ENCODE results near the gene MYO9A.

The MYO9A gene

GRCh38 chr15:71804695-71805470 is 313.1 kb downstream of the MYO9A start:
- in situ Hi-C loops (cut with HindIII; ENCODE audit: low sequenced_read_pairs): no loop called here
- H3K4me3 ChIP-seq (ENCODE audit: low read depth, low read length): no peak overlapping the region
- no peak for TF ChIP-seq CTCF (IDR thresholded peaks at IDR 0.05; ENCODE audit: low read depth, low read length)
- DNase-seq (ENCODE audit: low read depth, low spot score): no peak

- in situ Hi-C loops (cut with HindIII; ENCODE audit: low sequenced_read_pairs): no loop called here
- no peak for TF ChIP-seq CTCF (IDR thresholded peaks at IDR 0.05; ENCODE audit: low read depth, low read length)
- no peak for DNase-seq (ENCODE audit: low read depth, low spot score)
- H3K4me3 ChIP-seq (ENCODE audit: low read depth, low read length): no peak overlapping the region
These were observed 313.7 kb downstream of the MYO9A start for GRCh38 chr15:71804226-71804625.

GRCh38 chr15:71802770-71803169 is 315.2 kb downstream of the MYO9A start:
- H3K4me3 ChIP-seq (ENCODE audit: low read depth, low read length): no peak overlapping the region
- in situ Hi-C loops (cut with HindIII; ENCODE audit: low sequenced_read_pairs): no loop called here
- no peak for DNase-seq (ENCODE audit: low read depth, low spot score)
- peak; percentile 38 for TF ChIP-seq CTCF (IDR thresholded peaks at IDR 0.05; ENCODE audit: low read depth, low read length)

GRCh38 chr15:71801935-71802655 is 315.9 kb downstream of the MYO9A start:
- no peak for TF ChIP-seq CTCF (IDR thresholded peaks at IDR 0.05; ENCODE audit: low read depth, low read length)
- in situ Hi-C loops (cut with HindIII; ENCODE audit: low sequenced_read_pairs): no loop called here
- no peak for DNase-seq (ENCODE audit: low read depth, low spot score)
- H3K4me3 ChIP-seq (ENCODE audit: low read depth, low read length): no peak overlapping the region

- H3K4me3 ChIP-seq (ENCODE audit: low read depth, low read length): no peak overlapping the region
- DNase-seq (ENCODE audit: low read depth, low spot score): peak; percentile 81
- TF ChIP-seq CTCF (IDR thresholded peaks at IDR 0.05; ENCODE audit: low read depth, low read length): peak; percentile 80
- in situ Hi-C loops (cut with HindIII; ENCODE audit: low sequenced_read_pairs): no loop called here
These were observed 316.9 kb downstream of the MYO9A start for GRCh38 chr15:71800835-71801745.

GRCh38 chr15:71800190-71800589 is 317.8 kb downstream of the MYO9A start:
- DNase-seq (ENCODE audit: low read depth, low spot score): no peak
- TF ChIP-seq CTCF (IDR thresholded peaks at IDR 0.05; ENCODE audit: low read depth, low read length): no peak
- H3K4me3 ChIP-seq (ENCODE audit: low read depth, low read length): no peak overlapping the region

More at GRCh38 chr15:71800190-71800589, 317.8 kb downstream of the MYO9A start:
- in situ Hi-C loops (cut with HindIII; ENCODE audit: low sequenced_read_pairs): no loop called here
